ENCODE measurements around the gene FIGNL2. TPM values are rescaled to one million over a fixed set of nuclear protein-coding genes. Genes with fewer than 3 reads are reported as not detected.
A peak's percentile ranks its signal among the peaks of the same experiment; 100 is the strongest.

The FIGNL2 gene
- total and polyA plus RNA-seq, 2 of the 13 experiments (the other 11 are each of a cell fraction or from before 2014, with no cell fraction given), result 0.82 to 1.00 TPM

- TF ChIP-seq ZFP1 (CRISPR knock-in tag; IDR thresholded peaks at IDR 0.05) (no peak), EED (CRISPR knock-in tag; IDR thresholded peaks at IDR 0.05) (no peak), ZNF556 (CRISPR knock-in tag; IDR thresholded peaks at IDR 0.05; ENCODE audit: borderline replicate concordance) (no peak), TFAP4 (IDR thresholded peaks at IDR 0.05; ENCODE audit: borderline replicate concordance, low read depth) (peak; percentile 42; the same call in 1 of the 2 replicates), ZNF781 (CRISPR knock-in tag; IDR thresholded peaks at IDR 0.05; ENCODE audit: borderline replicate concordance, not compliant biosample characterization) (no peak), ZFP82 (CRISPR knock-in tag; IDR thresholded peaks at IDR 0.05; ENCODE audit: borderline replicate concordance) (0 out of 2 replicates have a peak, but pooled peaks have one; percentile 18)
Measured at GRCh38 chr12:51813931-51814310, 34.6 kb downstream of the FIGNL2 start (continued).

- Histone ChIP-seq H3K27ac (ENCODE audit: extremely low read length, insufficient read depth, low read length) (no peak overlapping the region), H3K79me2 (ENCODE audit: insufficient read depth, low read length) (no peaks in the 10 kb centered on the region), H3K27me3 (ENCODE audit: control insufficient read depth in 1 of 2, insufficient read depth in 2 of 2, low read length in 2 of 2) (0 out of 5 replicates have a peak, but pooled peaks cover 1 to 4% of the 10 kb centered on the region in 2 experiments), H2AFZ (ENCODE audit: low read length) (no peak overlapping the region), H3K36me3 (replicated peaks in 1 of 2; ENCODE audit: control insufficient read depth in 1 of 2, insufficient read depth in 2 of 2, low read length in 2 of 2) (no peaks in the 10 kb centered on the region), H3K9ac (ENCODE audit: insufficient read depth, low read depth, low read length) (no peak overlapping the region), H3K4me2 (ENCODE audit: low read depth, low read length) (no peak overlapping the region), H3K4me3 (replicated peaks in 1 of 3; ENCODE audit: insufficient read depth in 1 of 3, low read depth in 2 of 3, low read length in 3 of 3) (no peak overlapping the region), H3K4me1 (ENCODE audit: insufficient read depth, low read length) (peaks cover 11% of the 10 kb centered on the region; the same call in 1 of the 2 replicates), H4K20me1 (ENCODE audit: insufficient read depth, low read length) (no peaks in the 10 kb centered on the region), H3K9me3 (ENCODE audit: low read length) (no peaks in the 10 kb centered on the region)
- intact Hi-C loops (cut with micrococcal nuclease; ENCODE audit: unreplicated experiment) (loop anchor here (5.0 kb wide), 2 partner anchors 281 to 391 kb away; partner anchors contain the start of gene SLC4A8), in situ Hi-C loops (cut with HindIII; ENCODE audit: extremely low pct_ligation_motif_present, low pct_unique_long_range_greater_than_20kb) (loop anchor here (10.0 kb wide), 1 partner anchor 278 kb away; no protein-coding TSS in a partner anchor)
- WGBS (ENCODE audit: low lambda C conversion rate), result 67% methylated on average over 9 of the region's 13 CpGs
- ChIA-PET CTCF (ENCODE audit: low intra/inter-chr PET ratio, low total read pairs) (no interaction called here), POLR2A (no interaction called here)
- DNase-seq (ENCODE audit: low spot score) (no peak), FAIRE-seq (no peak), ATAC-seq (no peak)
- BruUV-seq (replicated peaks), result no TSS peak
- no peak for TF ChIP-seq MAFF (IDR thresholded peaks at IDR 0.05; ENCODE audit: low read depth, low read length)
- TF ChIP-seq ZGPAT (CRISPR knock-in tag; IDR thresholded peaks at IDR 0.05), result no peak
- TF ChIP-seq ZBTB1 (CRISPR knock-in tag; IDR thresholded peaks at IDR 0.05; ENCODE audit: borderline replicate concordance), result no peak
- TF ChIP-seq BCLAF1 (IDR thresholded peaks at IDR 0.05), result no peak
- TF ChIP-seq NFRKB (IDR thresholded peaks at IDR 0.05), result no peak
- TF ChIP-seq ZC3H4 (CRISPR knock-in tag; IDR thresholded peaks at IDR 0.05; ENCODE audit: borderline replicate concordance), result no peak
- no peak for TF ChIP-seq ZNF18 (CRISPR knock-in tag; IDR thresholded peaks at IDR 0.05; ENCODE audit: insufficient replicate concordance)
- TF ChIP-seq GATA4 (IDR thresholded peaks at IDR 0.05; ENCODE audit: borderline replicate concordance, low read depth), result no peak
- TF ChIP-seq ZNF543 (CRISPR knock-in tag; IDR thresholded peaks at IDR 0.05), result no peak
- no peak for TF ChIP-seq ZFP36L2 (CRISPR knock-in tag; IDR thresholded peaks at IDR 0.05)
Measured at GRCh38 chr12:51812871-51813270, 35.6 kb downstream of the FIGNL2 start.

All from HepG2 (cell line).